GM21737 (cell line): ENCODE data around the gene PICK1.

Experiments used
- ATAC-seq: cut with Tn5 transposase; IDR thresholded peaks from one replicate; pipeline ENCODE4 v1.9.1; 2021; ENCODE audit warnings: mild to moderate bottlenecking, moderate library complexity; ENCODE audit not compliant: unreplicated experiment

The PICK1 gene

DNA sequence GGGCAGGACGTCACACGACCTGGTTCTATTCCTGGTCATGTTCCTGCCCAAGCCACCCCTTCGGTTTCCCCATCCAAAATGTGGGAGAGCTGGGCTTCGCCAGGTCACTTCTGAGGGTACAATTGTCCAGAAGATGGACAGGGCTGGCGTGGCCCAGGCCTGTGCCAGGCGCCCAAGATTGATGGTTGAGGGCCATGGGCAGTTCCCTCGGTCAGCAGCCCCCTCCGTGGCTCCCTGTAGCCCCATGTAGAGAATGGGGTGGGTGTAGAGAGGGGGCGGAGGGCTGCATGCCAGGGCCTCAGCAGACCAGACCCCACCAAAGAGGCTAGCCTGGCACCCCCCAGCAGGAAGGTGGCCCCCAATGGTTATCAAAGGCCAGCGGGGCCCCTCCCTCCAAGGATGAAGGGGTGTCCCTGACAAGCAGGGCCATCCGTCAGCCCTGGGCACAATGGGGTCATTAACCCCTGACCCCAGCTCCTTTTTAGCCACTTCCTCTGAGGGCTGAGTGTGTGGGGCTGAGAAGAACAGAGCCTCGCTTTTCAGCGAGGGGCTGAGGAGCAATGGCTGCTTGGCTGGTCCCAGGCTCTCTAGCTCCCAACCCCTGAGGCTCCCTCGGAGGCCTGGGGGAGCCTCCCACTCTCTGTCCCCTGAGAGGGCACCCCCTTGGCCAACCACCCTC is 11.0 kb upstream of the PICK1 start:
- no peak for ATAC-seq

- ATAC-seq, result no peak
Measured at GRCh38 chr22:38049812-38050619, 7.2 kb upstream of the PICK1 start.

GRCh38 chr22:38050720-38051119 is 6.5 kb upstream of the PICK1 start:
- ATAC-seq, result no peak

GRCh38 chr22:38051261-38051660 is 5.9 kb upstream of the PICK1 start:
- ATAC-seq, result no peak

GRCh38 chr22:38051900-38052862 is 5.0 kb upstream of the PICK1 start:
- ATAC-seq, result peak; percentile 60

DNA sequence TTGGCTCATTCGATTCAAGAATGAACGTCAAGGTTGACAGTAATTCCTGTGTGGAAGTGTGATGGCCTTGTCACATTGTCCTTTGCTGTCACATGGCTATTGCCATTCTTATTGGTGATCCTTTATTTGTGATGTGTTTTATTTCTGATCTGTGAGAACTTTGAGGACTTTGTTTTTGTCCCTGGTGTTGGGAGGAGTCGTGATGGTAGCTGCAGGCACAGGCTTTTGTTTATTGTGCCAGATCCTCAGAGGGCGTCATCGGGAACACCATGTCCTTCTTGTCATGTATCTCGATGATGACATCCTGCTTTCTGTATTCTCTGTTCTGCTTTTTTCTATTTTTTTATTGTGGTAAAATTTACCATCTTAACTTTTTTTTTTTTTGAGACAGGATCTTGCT is 5.6 kb downstream of the PICK1 start:
- no peak for ATAC-seq

DNA sequence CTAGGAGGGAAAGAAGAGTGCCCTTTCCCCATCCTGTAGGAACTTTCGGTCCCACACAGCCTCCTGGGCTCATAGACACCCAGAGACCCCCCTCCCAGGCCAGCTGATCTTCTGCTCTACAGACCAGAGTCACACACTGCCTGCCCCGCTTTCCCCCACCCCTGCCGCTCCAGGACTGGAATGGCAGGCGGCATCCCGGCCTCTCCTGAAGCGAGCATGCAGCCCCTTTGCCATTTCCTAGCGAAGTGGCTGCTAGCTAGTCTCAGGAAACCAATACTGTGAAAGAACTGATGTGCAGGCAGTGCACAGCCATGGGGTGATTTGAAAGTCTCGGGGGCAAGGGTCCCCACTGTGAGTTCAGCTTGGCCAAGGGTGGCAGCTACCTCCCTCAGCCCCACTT is 8.3 kb downstream of the PICK1 start:
- ATAC-seq, result no peak

DNA sequence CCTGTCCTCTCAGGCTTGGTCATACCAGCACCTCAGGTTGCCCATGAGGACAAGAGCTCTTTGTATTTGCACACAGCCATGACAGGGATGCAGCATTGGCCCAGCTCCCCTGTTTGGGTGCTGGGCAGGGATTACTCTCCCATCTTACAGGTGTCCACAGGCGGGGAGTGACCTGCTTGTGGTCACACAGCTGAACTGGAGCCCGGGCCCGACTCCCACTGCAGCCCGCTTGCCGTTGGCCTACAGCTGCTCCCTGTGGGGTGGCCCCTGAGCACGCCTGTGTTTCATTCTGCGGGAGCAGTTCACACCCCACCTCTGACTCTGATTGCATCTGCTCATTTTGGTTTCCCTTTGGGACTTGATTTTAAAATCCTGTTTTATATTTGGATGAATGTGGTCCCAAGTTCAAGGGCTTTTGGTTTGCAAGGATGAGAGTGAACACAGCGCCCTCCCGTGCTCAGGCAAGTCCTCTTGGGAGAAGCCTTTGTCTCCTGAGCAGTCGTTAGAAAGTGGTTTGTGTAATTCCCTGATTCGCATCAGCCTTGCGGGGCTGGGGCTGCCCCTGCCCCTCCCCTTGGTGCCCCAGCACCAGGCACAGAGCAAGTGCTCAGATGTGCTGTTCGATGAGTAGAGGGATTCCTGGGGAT is 9.3 kb downstream of the PICK1 start:
- no peak for ATAC-seq

GRCh38 chr22:38067028-38067415 is 9.8 kb downstream of the PICK1 start:
- ATAC-seq, result no peak

DNA sequence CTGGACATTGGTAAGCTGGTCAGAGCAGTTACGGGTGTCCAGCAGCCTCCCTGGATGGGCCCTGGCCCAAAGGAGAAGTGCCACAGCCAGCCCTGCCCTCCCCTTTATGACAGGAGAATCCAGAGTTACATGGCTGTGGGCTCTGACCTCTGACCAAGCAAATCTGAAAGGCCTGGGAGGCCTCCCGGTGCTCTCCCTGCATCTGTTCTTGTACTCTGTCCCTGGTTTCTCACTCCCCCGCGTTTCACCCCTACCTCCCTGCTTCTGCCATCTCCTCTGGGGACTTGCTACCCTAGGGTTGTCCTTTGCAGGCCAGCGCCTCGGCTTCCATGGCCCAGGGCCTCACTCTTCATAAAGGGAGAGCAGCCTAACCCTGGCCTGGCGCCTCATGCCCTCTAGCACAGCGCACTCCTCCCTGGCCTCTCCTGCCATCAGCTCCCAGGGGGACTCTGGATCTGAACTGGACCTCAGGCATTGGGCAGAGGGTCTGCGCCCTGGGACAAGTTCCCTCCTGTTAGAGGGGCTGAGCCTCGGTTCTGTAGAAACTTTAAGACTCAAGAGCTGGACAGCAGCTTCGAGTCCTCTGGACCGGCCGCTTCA is 10.7 kb downstream of the PICK1 start:
- ATAC-seq, result no peak

DNA sequence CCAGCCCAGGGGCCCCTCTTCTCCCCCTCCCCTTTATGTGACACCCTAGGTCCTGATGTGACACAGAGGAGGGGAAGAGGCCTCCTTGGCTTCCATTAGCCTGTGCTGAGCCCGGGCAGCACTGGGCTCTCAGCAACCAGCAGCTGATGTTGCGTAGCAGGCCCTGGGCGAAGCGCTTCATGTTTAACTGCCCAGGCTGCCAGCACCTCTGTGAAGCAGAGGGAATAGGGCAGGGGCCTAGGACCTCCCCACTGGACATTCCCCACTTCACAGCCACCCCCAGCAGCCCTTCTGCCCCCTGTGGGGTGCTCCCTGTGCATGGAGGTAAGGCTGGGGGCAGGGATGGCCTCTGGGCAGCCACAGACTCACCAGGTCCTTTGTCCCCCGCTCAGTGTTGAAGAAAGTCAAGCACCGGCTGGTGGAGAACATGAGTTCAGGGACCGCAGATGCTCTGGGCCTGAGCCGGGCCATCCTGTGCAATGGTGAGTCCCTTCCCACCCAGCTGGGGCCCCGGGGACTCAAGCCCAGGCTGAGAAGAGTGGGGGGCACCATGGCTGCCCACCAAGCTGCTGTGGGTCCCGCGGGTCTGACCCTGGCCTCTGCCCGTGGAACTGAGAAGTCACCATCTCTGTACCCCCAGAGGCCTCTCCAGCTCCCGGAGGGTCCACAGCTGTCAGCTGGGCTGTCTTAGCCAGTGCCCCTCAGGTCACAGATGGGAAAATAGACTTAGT is 11.6 kb downstream of the PICK1 start:
- no peak for ATAC-seq

DNA sequence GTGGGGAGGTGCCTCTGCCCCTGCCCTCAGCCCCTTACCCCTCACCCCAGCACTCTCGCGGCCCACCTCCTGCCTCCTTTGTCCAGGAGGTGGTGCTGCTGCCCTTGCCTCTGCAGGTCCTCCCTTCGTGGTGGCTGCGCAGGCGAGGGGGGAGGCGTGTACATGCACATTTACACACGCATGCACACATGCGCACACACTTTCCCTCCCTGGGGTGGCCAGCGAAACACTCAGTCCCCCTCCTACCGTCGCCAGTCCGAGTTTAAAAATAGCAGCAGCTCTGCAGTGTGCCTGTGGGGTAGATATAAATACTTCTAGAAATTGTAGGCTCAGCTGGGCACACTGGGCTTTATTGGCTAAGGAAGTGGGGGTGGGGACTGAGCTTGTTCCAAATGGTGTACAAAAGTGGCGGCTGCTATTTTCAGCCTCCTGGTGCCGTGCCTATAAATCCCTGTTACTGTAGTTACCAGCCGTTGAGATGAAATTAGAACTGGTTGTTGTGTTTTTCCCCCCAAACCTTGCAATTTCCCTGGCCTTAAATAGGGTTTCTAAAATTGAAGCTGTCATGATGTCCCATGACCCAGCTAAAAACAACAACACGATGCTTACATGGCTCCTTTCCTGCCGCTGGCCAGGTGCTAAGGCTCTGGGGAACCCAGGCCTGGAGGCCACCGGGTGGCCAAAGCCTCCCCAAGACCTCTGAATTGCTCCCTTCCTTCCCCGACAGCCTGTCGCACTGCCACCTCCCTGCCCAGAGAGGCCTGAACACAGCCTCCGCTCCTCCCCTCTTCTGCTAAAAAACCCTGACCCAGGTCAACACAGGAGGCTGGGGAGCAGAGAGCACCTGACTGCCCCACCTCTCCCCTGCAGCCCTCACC is 12.4 kb downstream of the PICK1 start:
- no peak for ATAC-seq

DNA sequence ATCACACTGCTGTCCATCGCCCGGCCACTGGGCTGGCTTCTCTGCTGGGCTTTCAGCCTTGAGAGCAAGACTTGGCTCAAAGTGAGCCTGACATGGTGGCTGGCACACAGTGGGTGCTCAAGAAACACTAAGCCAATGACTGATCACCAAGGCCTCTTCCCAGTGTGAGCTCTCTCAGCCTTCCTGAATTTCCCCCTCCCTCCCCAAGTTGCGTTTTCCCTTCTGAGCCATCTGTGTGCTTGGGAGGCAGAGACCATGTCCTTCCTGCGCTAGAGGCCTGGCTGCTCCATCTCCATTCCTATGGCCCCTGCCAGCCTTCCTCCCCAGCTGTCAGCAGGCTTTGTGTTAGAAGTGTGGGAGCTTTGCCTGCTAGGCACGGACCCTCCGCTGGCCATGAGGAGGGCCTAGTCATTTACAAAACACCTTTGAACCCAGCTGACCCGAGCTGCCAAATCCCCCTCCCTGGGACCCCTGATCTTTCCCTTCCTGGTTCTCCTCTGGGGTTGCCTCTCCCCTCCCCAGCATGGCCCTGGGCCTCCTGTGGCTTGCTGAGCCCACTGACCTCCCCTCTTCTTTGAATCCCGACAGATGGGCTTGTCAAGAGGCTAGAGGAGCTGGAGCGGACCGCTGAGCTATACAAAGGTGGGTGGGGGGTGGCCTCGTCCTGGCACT is 13.2 kb downstream of the PICK1 start:
- no peak for ATAC-seq

- no peak for ATAC-seq
Measured at GRCh38 chr22:38071421-38072321, 14.5 kb downstream of the PICK1 start.

DNA sequence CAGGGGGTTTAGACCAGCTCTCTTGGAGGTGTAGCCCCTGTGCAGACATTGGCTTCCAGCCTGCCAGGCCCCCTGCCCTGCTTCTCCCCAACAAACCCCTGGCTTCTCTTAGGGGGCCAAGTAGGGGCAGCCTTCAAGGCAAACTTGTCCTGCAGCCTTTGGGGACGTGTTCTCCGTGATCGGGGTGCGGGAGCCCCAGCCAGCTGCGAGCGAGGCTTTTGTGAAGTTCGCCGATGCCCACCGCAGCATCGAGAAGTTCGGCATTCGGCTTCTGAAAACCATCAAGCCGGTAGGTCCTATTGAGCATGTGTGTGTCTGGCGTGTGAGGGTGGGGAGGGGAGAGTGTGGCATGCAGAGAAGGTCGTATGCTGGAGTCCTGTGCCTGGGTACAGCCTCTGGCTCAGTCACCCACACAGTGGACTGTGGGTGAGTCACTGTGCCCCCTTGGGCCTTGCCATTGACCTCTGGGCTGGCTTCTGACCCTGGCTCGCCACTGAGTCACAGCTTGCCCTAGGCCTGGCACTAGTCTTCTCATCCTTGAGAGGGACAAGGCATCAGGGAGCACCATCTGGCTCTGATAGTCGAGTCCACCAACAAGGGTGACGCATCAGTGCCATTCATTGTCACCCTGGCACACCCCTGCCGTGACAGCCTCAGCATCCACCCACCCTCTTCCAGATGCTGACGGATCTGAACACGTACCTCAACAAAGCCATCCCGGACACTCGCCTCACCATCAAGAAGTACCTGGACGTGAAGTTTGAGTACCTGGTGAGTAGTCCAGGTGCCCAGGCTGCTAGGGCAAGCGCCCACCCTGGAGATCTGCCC is 15.3 kb downstream of the PICK1 start:
- no peak for ATAC-seq
